OCI-LY3 (cell line): ENCODE measurements around the gene WBP1L.

ENCODE experiments used
- H2AFZ ChIP-seq: fragments of 200-600, 300-600 bp; shearing (Covaris generic); 2 replicates; pipeline ENCODE4 v1.6.0; 2014; ENCODE audit warnings: antibody characterized with exemption, low read depth, low read length
- H3K27ac ChIP-seq: fragments of 200-600, 300-600 bp; sonication (generic); 2 replicates; pipeline ENCODE4 v1.5.1; 2014; ENCODE audit warnings: mild to moderate bottlenecking, low read length, moderate library complexity, mixed read lengths
- H3K27me3 ChIP-seq: fragments of 200-600, 300-600 bp; sonication (generic); 2 replicates; pipeline ENCODE4 v1.6.1; 2014; ENCODE audit warnings: low read depth, low read length, mixed read lengths
- H3K36me3 ChIP-seq: fragments of 200-600, 300-600 bp; sonication (generic); replicated peaks from 2 replicates; pipeline ENCODE3; 2014; ENCODE audit warnings: low read depth, low read length, mixed read lengths
- H3K4me1 ChIP-seq: fragments of 300-600, 200-600 bp; sonication (generic); 2 replicates; pipeline ENCODE4 v1.6.1; 2014; ENCODE audit warnings: low read length, mixed read lengths
- H3K4me2 ChIP-seq: fragments of 200-600, 300-600 bp; sonication (generic); 2 replicates; pipeline ENCODE4 v1.6.1; 2014; ENCODE audit warnings: low read length, mixed read lengths
- H3K4me3 ChIP-seq: fragments of 300-600, 200-600 bp; sonication (generic); 2 replicates; pipeline ENCODE4 v1.5.1; 2014; ENCODE audit warnings: antibody characterized with exemption, mild to moderate bottlenecking, low read length, moderate library complexity
- H3K79me2 ChIP-seq: fragments of 300-600, 200-600 bp; shearing (Covaris generic); 2 replicates; pipeline ENCODE4 v1.6.1; 2014; ENCODE audit warnings: mild to moderate bottlenecking, low read length, mixed read lengths
- H3K9ac ChIP-seq: fragments of 300-600, 200-600 bp; shearing (Covaris generic); 2 replicates; pipeline ENCODE4 v1.6.0; 2014; ENCODE audit warnings: mild to moderate bottlenecking, low read length, moderate library complexity
- H3K9me3 ChIP-seq: fragments of 200-600, 300-600 bp; shearing (Covaris generic); 2 replicates; pipeline ENCODE4 v1.6.1; 2014; ENCODE audit warnings: low read length, mixed read lengths; ENCODE audit not compliant: insufficient read depth
- H4K20me1 ChIP-seq: fragments of 200-600, 300-600 bp; sonication (generic); 2 replicates; pipeline ENCODE4 v1.6.1; 2016; ENCODE audit warnings: low read length, mixed read lengths; ENCODE audit not compliant: insufficient read depth
- CTCF ChIP-seq: fragments of 200-600, 300-600 bp; sonication (generic); IDR thresholded peaks from 2 replicates; pipeline ENCODE4 v1.5.1; 2014; ENCODE audit warnings: antibody characterized with exemption, low read length, low read depth
- EZH2phosphoT487 ChIP-seq: fragments of 200-600 bp; shearing (Covaris generic); IDR thresholded peaks from 2 replicates; pipeline ENCODE4 v1.6.1; 2018; ENCODE audit warnings: antibody characterized with exemption, mixed run types, low read depth

Gene WBP1L

GRCh38 chr10:102781090-102781920 is 37.6 kb downstream of the WBP1L start:
- no peak overlapping the region for H2AFZ ChIP-seq
- H3K79me2 ChIP-seq = no peaks in the 10 kb centered on the region
- H4K20me1 ChIP-seq = no peaks in the 10 kb centered on the region
- no peaks in the 10 kb centered on the region for H3K27me3 ChIP-seq
- no peak for TF ChIP-seq CTCF
- TF ChIP-seq EZH2phosphoT487 = no peak
- no peak overlapping the region for H3K4me3 ChIP-seq
- H3K36me3 ChIP-seq = no peaks in the 10 kb centered on the region
- no peak overlapping the region for H3K27ac ChIP-seq
- H3K4me1 ChIP-seq = no peaks in the 10 kb centered on the region
- H3K4me2 ChIP-seq = no peak overlapping the region
- no peaks in the 10 kb centered on the region for H3K9me3 ChIP-seq
- no peak overlapping the region for H3K9ac ChIP-seq

DNA sequence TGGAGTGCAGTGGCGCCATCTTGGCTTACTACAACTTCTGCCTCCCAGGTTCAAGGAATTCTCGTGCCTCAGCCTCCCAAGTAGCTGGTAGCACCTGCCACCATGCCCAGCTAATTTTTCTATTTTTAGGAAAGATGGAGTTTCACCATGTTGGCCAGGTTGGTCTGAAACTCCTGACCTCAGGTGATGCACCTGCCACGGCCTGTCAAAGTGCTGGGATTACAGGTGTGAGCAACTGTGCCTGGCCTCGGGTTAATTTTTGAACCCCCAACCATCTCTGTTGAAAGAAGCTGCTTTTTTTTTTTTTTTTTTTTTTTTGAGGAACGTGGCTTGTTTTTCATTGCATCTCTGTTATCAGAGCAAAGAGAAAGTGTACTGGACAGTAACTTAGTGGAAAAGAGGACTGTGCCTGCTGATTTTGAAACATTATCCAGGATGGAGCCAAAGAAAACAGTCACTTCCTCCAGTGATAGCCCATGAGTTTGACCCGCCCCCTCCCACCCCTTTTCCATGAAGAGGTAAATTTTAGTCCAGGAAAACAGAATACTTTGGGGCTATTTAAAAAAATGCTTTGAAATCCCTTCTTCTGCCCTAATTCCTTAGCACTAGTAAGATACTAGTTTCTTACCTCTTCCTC is 38.3 kb downstream of the WBP1L start:
- H3K9ac ChIP-seq = no peak overlapping the region
- no peaks in the 10 kb centered on the region for H3K79me2 ChIP-seq
- H3K4me2 ChIP-seq = no peak overlapping the region

DNA sequence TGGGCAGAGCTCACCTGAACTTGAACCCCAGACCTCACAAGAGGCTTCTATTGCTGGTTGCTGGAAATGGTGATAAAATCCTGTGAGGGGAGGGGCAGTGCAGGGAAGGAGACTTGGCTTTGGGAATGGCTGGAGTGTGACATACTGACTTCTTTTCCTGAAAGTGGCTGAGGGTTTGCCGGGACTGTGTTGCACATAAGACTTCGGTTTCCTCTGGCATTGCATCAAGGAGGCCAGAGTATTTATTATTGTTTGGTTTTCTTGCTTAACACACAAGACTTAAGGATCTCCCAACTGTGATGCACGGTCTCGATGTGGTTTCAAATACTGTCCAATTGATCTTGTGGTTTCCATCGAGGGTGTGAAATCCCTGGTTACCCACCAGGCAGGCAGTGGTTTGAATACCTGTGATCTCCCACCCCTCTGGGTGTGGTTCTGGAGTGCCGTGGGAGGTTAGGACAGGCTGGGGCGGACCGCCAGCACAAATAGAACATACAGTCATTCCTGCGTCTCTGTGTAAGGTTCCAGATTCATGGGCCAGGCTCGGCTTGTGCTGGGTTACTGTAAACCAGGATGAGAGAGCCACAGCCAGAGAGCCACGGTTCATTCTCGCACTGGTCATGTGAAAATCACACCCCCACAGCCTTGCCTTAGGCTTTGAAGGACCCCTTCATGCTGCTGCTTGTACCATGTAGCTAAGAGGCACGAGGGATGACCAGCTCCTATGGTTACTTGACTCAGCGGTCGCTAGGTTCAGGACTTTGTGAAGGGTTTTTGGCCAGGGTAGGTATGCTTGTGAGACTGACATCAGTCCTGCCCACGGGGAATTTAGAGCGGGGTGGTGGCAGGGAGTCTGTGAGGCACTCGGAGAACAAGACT is 39.2 kb downstream of the WBP1L start:
- Histone ChIP-seq H3K4me1 (no peaks in the 10 kb centered on the region), H3K4me2 (no peak overlapping the region), H2AFZ (no peak overlapping the region), H3K27ac (no peak overlapping the region), H3K9ac (no peak overlapping the region), H4K20me1 (no peaks in the 10 kb centered on the region), H3K9me3 (no peaks in the 10 kb centered on the region), H3K79me2 (no peaks in the 10 kb centered on the region), H3K4me3 (no peak overlapping the region), H3K36me3 (no peaks in the 10 kb centered on the region), H3K27me3 (no peaks in the 10 kb centered on the region)
- TF ChIP-seq CTCF = no peak
- TF ChIP-seq EZH2phosphoT487 = no peak

More for the DNA sequence above, 38.3 kb downstream of the WBP1L start:
- H3K4me3 ChIP-seq = no peak overlapping the region
- no peaks in the 10 kb centered on the region for H3K36me3 ChIP-seq
- no peak for TF ChIP-seq EZH2phosphoT487
- no peak for TF ChIP-seq CTCF
- H3K9me3 ChIP-seq = no peaks in the 10 kb centered on the region
- H3K27me3 ChIP-seq = no peaks in the 10 kb centered on the region
- no peaks in the 10 kb centered on the region for H4K20me1 ChIP-seq
- no peaks in the 10 kb centered on the region for H3K4me1 ChIP-seq
- no peak overlapping the region for H3K27ac ChIP-seq
- H2AFZ ChIP-seq = no peak overlapping the region

DNA sequence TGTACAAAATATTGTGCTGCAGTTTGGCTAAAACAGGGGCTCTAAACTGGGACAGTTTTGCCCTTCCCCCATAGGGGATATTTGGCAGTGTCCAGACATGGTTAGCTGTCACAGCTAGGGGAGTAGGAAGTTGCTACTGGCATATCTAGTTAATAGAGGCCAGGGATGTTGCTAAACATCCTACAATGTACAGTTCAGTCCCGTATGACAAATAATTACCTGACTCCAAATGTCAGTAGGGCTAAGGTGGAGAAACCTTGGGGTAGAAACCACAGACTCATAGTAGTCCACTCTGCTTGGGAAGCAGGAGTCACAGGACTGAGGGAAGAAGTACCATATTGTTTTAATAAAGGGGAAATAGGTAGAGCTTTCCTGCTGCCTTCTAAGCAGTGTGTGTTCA is 39.8 kb downstream of the WBP1L start:
- Histone ChIP-seq H3K4me1 (no peaks in the 10 kb centered on the region), H4K20me1 (no peaks in the 10 kb centered on the region), H3K4me3 (no peak overlapping the region), H2AFZ (no peak overlapping the region), H3K79me2 (no peaks in the 10 kb centered on the region), H3K36me3 (no peaks in the 10 kb centered on the region), H3K9me3 (no peaks in the 10 kb centered on the region), H3K27me3 (no peaks in the 10 kb centered on the region), H3K9ac (no peak overlapping the region), H3K4me2 (no peak overlapping the region), H3K27ac (no peak overlapping the region)
- TF ChIP-seq CTCF (no peak), EZH2phosphoT487 (no peak)
